ENCODE measurements around the gene PTPN3.

Gene PTPN3

DNA sequence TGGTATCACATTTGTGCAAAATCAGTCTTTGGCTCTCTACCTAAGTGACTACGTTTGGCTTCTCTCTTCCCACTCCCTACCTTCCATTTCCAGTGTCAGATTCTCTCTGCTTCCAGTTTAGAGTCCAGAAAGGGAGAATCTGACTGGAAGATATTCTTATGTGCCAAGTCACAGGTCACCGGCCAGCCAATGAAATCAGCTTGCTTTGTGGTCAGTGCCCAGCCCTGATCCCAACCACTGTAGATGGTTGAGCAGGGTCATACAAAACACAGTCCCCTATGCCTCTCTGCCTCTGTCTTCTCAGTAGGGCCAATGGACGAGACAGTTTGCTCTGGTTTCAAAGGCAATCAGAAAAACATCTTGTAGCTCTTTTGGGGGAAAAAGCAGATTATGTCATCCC lies 161.7 kb downstream of the PTPN3 start:
- H3K4me1 Mint-ChIP-seq (ENCODE audit: low read depth) = no peaks in the 10 kb centered on the region
- peaks cover 27% of the 10 kb centered on the region for H3K27me3 Mint-ChIP-seq (ENCODE audit: low read depth)
- H3K36me3 Mint-ChIP-seq (ENCODE audit: low read depth) = no peaks in the 10 kb centered on the region
- H3K4me3 Mint-ChIP-seq = no peak overlapping the region
- H3K9me3 Mint-ChIP-seq = no peaks in the 10 kb centered on the region
- H3K27ac Mint-ChIP-seq = no peak overlapping the region

DNA sequence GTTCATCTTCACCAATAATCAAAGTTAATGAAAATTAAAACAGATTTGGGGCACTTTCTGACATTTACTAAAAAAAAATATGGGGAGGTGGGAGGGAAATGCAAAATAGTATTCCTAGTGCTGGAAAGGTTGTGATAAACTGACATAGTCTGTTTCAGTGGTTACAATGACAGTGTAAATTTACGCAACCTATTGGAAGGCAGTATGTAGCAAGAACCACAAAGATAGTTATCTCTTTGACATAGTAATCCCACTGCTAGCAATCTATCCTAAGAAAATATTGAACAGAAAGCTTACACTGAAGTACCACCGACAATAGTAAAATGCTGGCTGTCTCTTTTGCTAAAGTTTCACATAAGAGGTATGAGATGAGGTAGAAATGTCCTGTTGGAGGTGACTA lies 162.2 kb downstream of the PTPN3 start:
- H3K9me3 Mint-ChIP-seq = no peaks in the 10 kb centered on the region
- H3K27ac Mint-ChIP-seq = no peak overlapping the region
- peaks cover 27% of the 10 kb centered on the region for H3K27me3 Mint-ChIP-seq (ENCODE audit: low read depth)

DNA sequence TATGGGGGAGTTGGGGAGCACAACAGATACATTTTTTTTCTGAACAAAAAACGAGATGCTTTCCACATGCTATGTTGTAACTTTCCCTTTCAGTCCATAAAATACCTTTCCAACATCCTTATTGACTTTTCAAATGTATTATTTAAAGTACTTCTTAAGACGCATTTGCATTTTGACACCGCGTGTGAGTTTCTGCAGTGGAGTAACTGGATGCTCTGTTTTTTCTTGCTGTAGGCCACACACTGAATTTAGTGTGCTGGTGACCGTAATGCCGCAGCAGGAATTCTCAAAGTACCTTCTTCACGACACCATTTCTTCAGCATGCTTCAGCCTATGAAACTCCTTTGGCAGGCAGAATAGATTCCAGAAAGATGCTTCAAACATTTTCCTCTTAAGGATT lies 163.0 kb downstream of the PTPN3 start:
- Mint-ChIP-seq H3K9me3 (no peaks in the 10 kb centered on the region), H3K27ac (no peak overlapping the region), H3K27me3 (ENCODE audit: low read depth) (peaks cover 22% of the 10 kb centered on the region), H3K4me3 (no peak overlapping the region), H3K36me3 (ENCODE audit: low read depth) (no peaks in the 10 kb centered on the region), H3K4me1 (ENCODE audit: low read depth) (no peaks in the 10 kb centered on the region)

More for the DNA sequence above, 162.2 kb downstream of the PTPN3 start:
- Mint-ChIP-seq H3K36me3 (ENCODE audit: low read depth) (no peaks in the 10 kb centered on the region), H3K4me1 (ENCODE audit: low read depth) (no peaks in the 10 kb centered on the region), H3K4me3 (no peak overlapping the region)

DNA sequence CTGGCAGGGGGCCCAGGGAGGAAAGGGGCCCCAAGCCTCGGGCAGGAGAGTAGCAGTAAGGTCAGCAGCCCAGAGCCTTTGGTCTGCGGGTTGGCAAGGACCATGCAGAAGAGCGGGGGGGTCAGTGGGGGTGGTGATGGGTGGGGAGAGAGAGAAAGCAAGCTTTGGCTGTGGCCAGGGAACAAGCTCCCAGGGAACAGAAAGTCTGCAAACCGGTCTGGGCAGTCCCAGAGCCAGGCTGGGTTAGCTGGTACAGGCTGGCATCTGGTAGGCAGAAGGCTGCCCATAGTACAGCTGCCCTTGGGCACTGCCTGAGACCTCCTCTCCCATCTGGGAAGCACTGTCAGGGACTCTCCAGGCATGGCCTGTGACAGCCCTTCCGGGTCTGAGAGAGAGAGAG lies 166.8 kb downstream of the PTPN3 start:
- Mint-ChIP-seq H3K4me1 (ENCODE audit: low read depth) (no peaks in the 10 kb centered on the region), H3K36me3 (ENCODE audit: low read depth) (no peaks in the 10 kb centered on the region), H3K27ac (no peak overlapping the region), H3K4me3 (no peak overlapping the region), H3K9me3 (no peaks in the 10 kb centered on the region), H3K27me3 (ENCODE audit: low read depth) (peaks cover 35% of the 10 kb centered on the region)

DNA sequence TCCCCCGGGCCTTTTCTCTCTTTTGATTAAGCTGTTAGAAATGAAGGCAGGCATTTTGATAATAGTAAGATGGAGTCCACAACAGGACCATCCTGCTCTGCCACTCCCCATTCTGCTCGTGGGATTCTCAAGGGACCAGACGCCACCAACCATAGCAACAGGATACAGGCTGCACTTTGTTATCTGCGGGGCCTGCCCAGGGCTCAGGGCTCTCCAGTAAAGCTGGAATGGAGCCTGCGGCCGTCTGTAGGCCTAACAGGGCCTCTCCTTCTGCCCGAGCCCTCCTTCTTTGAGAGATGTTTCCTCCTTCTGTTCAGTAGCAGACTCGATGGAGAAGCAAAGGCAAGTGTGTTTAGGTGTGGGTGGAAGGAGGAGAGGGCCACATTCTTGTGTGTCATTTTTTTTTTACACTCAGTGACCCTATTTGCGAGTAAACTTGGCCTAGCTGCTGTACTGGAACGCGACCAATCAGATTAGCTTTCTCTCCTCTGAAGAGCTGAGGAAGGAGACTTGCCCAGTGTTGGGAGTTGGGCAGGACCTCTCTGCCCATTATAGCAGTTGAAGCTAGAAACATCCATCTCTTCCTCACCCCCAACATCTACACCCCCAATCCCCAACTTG lies 168.4 kb downstream of the PTPN3 start:
- no peak overlapping the region for H3K27ac Mint-ChIP-seq
- no peaks in the 10 kb centered on the region for H3K4me1 Mint-ChIP-seq (ENCODE audit: low read depth)
- H3K27me3 Mint-ChIP-seq (ENCODE audit: low read depth) = peaks cover 29% of the 10 kb centered on the region
- no peak overlapping the region for H3K4me3 Mint-ChIP-seq
- H3K9me3 Mint-ChIP-seq = no peaks in the 10 kb centered on the region
- H3K36me3 Mint-ChIP-seq (ENCODE audit: low read depth) = no peaks in the 10 kb centered on the region

DNA sequence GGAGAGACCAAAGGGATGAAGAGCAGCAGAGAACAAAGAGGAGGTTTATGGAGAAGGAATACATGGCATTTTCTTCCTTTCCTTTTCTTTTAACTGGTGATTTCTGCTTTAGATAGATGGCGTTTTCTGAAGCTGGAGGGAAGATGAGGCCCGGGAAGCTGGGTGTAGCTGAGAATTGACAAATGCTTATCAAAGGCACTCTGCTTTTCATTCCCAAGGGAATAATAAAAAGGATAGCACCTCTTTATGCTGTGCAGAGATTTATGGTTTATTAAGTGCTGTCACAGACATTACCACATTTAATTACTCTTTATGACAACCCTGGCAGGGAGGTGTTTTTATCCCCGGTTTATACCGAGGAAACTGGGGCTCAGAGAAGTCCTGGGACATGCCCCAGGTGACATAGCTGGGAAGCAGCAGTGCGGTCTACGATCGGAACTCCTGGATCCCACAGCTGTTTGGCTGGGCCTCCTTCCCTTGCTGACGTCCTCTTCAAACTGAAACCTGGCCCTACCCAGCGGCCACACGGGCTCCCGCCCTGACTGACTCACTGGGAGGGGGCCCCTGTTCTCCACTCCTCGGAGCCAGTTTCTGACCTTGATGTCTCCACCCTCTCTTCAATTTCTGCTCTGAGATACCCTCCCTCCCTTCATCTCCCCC lies 169.0 kb downstream of the PTPN3 start:
- no peak overlapping the region for H3K4me3 Mint-ChIP-seq
- H3K27ac Mint-ChIP-seq = no peak overlapping the region
- no peaks in the 10 kb centered on the region for H3K36me3 Mint-ChIP-seq (ENCODE audit: low read depth)
- no peaks in the 10 kb centered on the region for H3K4me1 Mint-ChIP-seq (ENCODE audit: low read depth)
- no peaks in the 10 kb centered on the region for H3K9me3 Mint-ChIP-seq
- H3K27me3 Mint-ChIP-seq (ENCODE audit: low read depth) = peaks cover 29% of the 10 kb centered on the region

Data from T-helper 1 cell treated with Interleukin-12 subunit alpha and Interleukin-12 subunit beta and Interleukin-4 antibody, amounts not matched to agents 30 μg/mL and 1 μg/mL, for 36 hours (primary cell).